Upper lobe of right lung (tissue), 1 donor: Measurements from ENCODE around the gene KIAA0825. TPM values are rescaled to one million over a fixed set of nuclear protein-coding genes. Genes with fewer than 3 reads are reported as not detected.

ENCODE experiments used
- ATAC-seq: fragments of 200-7000 bp; cut with Tn5 transposase; one replicate; pipeline ENCODE4 v1.9.1; 2020; ENCODE audit warnings: mild to moderate bottlenecking, moderate library complexity
- DNase-seq: peaks from one replicate; pipeline ENCODE4 v3.0.0-alpha.2; 2020
- H3K27ac ChIP-seq: fragments of 200-600 bp; one replicate; pipeline ENCODE4 v1.8.0; 2022
- H3K27me3 ChIP-seq: fragments of 200-600 bp; one replicate; pipeline ENCODE4 v1.8.0; 2022; ENCODE audit warnings: mild to moderate bottlenecking
- H3K36me3 ChIP-seq: fragments of 200-600 bp; one replicate; pipeline ENCODE4 v1.8.0; 2022
- H3K4me1 ChIP-seq: fragments of 200-600 bp; one replicate; pipeline ENCODE4 v1.8.0; 2022
- H3K4me3 ChIP-seq: fragments of 200-600 bp; one replicate; pipeline ENCODE4 v1.8.0; 2022; ENCODE audit warnings: mild to moderate bottlenecking
- H3K9me3 ChIP-seq: fragments of 200-600 bp; one replicate; pipeline ENCODE4 v1.8.0; 2022
- CTCF ChIP-seq: fragments of 200-600 bp; IDR thresholded peaks from one replicate; pipeline ENCODE4 v1.8.0; 2022; ENCODE audit warnings: antibody characterized with exemption
- intact Hi-C: fragments of 100-400 bp; cut with DNase I; formaldehyde crosslinking; loops from one replicate; pipeline ENCODE4 v1.11.0; 2022
- total RNA-seq: library from RNA; stranded (reverse); fragmentation: NEBNext Ultra II Directional; extraction: Animal tissue kit (Norgen Biotek cat#: 25700); gene quantifications from one replicate; pipeline ENCODE4 v1.2.1, GENCODE V29; 2021
- donor health status: DM: no; HTN: yes; CAD: no; lungs with severe emphysema.

KIAA0825 gene
- total RNA-seq, 1 donor from 2014 or later, result 4.4 TPM

- Histone ChIP-seq H3K4me3 (no peak overlapping the region), H3K36me3 (no peaks in the 10 kb centered on the region), H3K4me1 (no peaks in the 10 kb centered on the region), H3K27me3 (no peaks in the 10 kb centered on the region), H3K27ac (no peak overlapping the region), H3K9me3 (no peaks in the 10 kb centered on the region)
- intact Hi-C loops, result no loop called here
- no peak for TF ChIP-seq CTCF
- ATAC-seq, result no peak
- DNase-seq, result no peak
These were observed 150.2 kb downstream of the KIAA0825 start for GRCh38 chr5:94467954-94468930.

GRCh38 chr5:94467346-94467953 is 151.0 kb downstream of the KIAA0825 start:
- ATAC-seq, result no peak
- intact Hi-C loops, result no loop called here

DNA sequence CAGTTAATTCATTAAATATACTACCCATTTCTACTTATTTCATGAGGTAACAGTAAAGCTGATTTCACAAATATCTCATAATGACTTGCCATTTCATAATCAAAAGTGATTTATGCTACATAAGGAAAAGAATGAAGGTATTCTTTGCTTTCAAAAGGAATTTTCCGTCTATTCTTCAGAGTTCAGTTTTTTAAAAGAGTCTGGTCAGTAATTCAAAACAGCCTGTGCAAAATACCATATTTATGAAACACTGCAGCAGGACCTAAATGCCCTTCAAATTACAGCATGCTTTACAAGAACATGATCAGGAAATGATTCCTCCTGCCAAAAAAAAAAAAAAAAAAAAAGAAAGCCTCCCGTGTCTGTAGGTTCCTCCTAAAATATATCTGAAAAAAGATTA is 154.7 kb downstream of the KIAA0825 start:
- intact Hi-C loops, result no loop called here
- H3K36me3 ChIP-seq, result no peaks in the 10 kb centered on the region
- H3K9me3 ChIP-seq, result no peaks in the 10 kb centered on the region
- H3K4me1 ChIP-seq, result no peaks in the 10 kb centered on the region
- ATAC-seq (no peak), DNase-seq (no peak)
- H3K4me3 ChIP-seq, result no peak overlapping the region
- TF ChIP-seq CTCF, result no peak
- H3K27ac ChIP-seq, result no peak overlapping the region
- no peaks in the 10 kb centered on the region for H3K27me3 ChIP-seq

More at GRCh38 chr5:94467346-94467953, 151.0 kb downstream of the KIAA0825 start:
- no peak overlapping the region for H3K27ac ChIP-seq
- no peaks in the 10 kb centered on the region for H3K9me3 ChIP-seq
- no peak overlapping the region for H3K4me3 ChIP-seq
- no peaks in the 10 kb centered on the region for H3K27me3 ChIP-seq
- no peak for DNase-seq
- no peaks in the 10 kb centered on the region for H3K36me3 ChIP-seq
- H3K4me1 ChIP-seq, result no peaks in the 10 kb centered on the region
- TF ChIP-seq CTCF, result no peak

DNA sequence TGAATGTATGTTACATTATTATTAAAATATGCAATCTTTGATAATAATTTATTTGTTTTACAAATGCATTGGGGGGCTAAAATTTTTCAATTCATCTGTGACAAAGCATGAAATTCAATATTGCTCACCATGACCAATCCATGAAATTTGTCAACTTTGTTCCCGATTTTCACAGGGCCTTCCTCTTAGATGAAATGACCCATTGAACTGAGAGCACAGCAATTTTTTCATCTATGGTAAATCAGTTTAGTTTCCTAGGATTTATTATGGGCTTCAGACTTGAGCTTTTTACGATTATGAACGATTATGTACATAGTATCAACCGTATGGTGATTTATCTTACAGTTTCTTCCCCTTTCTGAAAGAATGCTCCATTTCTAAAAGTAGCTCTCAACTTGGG is 157.3 kb downstream of the KIAA0825 start:
- DNase-seq (no peak), ATAC-seq (no peak)
- Histone ChIP-seq H3K36me3 (no peaks in the 10 kb centered on the region), H3K9me3 (no peaks in the 10 kb centered on the region), H3K27me3 (no peaks in the 10 kb centered on the region), H3K27ac (no peak overlapping the region), H3K4me1 (no peaks in the 10 kb centered on the region), H3K4me3 (no peak overlapping the region)
- no peak for TF ChIP-seq CTCF
- intact Hi-C loops, result no loop called here

- Histone ChIP-seq H3K4me3 (no peak overlapping the region), H3K4me1 (no peaks in the 10 kb centered on the region), H3K27me3 (no peaks in the 10 kb centered on the region), H3K36me3 (no peaks in the 10 kb centered on the region), H3K27ac (no peak overlapping the region), H3K9me3 (no peaks in the 10 kb centered on the region)
- ATAC-seq (no peak), DNase-seq (no peak)
- TF ChIP-seq CTCF, result no peak
- intact Hi-C loops, result no loop called here
These were observed 158.5 kb downstream of the KIAA0825 start for GRCh38 chr5:94459915-94460314.
